Spleen (tissue), 11 donors: ENCODE data around the gene KCMF1. TPM values are rescaled to one million over a fixed set of nuclear protein-coding genes. Genes with fewer than 3 reads are reported as not detected.

Experiments
- DNase-seq: peaks from one replicate; pipeline ENCODE4 v3.0.0-alpha.2; 2020
- H3K27ac ChIP-seq, 8 donors: fragments of 200-600 bp; sonication (generic) in 7 of 8; 1 replicate in 4 of 8; 2 replicates in 4 of 8; pipeline versions ENCODE4 v1.5.0 to v1.8.0; 2016 to 2021; ENCODE audit warnings: inconsistent platforms in 4 of 8, mild to moderate bottlenecking in 4 of 8, moderate library complexity in 1 of 8
- H3K27me3 ChIP-seq, 7 donors: fragments of 200-600 bp; sonication (generic) in 6 of 7; replicated peaks in 1 of 7; 1 replicate in 4 of 7; 2 replicates in 3 of 7; pipeline versions ENCODE4 v1.5.0 to v1.8.0; 2016 to 2021; ENCODE audit warnings: inconsistent platforms in 3 of 7, mild to moderate bottlenecking in 1 of 7
- H3K36me3 ChIP-seq, 6 donors: fragments of 200-600 bp; sonication (generic) in 5 of 6; 1 replicate in 4 of 6; 2 replicates in 2 of 6; pipeline versions ENCODE4 v1.5.0 to v1.8.0; 2016 to 2021; ENCODE audit warnings: inconsistent platforms in 2 of 6
- H3K4me1 ChIP-seq, 6 donors: fragments of 200-600 bp; sonication (generic) in 5 of 6; 1 replicate in 3 of 6; 2 replicates in 3 of 6; pipeline versions ENCODE4 v1.5.0 to v1.8.0; 2016 to 2021; ENCODE audit warnings: inconsistent platforms in 3 of 6
- H3K4me3 ChIP-seq, 8 donors: fragments of 200-600 bp; sonication (generic) in 7 of 8; 1 replicate in 4 of 8; 2 replicates in 4 of 8; pipeline versions ENCODE4 v1.5.0 to v1.8.0; 2016 to 2021; ENCODE audit warnings: inconsistent platforms in 4 of 8, mild to moderate bottlenecking in 4 of 8, moderate library complexity in 2 of 8
- H3K9me3 ChIP-seq, 8 donors: fragments of 200-600 bp; sonication (generic) in 7 of 8; 1 replicate in 4 of 8; 2 replicates in 4 of 8; pipeline versions ENCODE4 v1.5.0 to v1.8.0; 2016 to 2021; ENCODE audit warnings: inconsistent platforms in 4 of 8
- CTCF ChIP-seq, 11 experiments: fragments of 200-600 bp in 7 of 11; fragments of 450-650 bp in 4 of 11; sonication (generic) in 4 of 11; IDR thresholded peaks in 8 of 11; conservative IDR thresholded peaks in 3 of 11; 1 replicate in 7 of 11; 2 replicates in 4 of 11; pipeline versions ENCODE4 v1.4.0 to v1.8.0; 2016 to 2021; ENCODE audit warnings: antibody characterized with exemption in 11 of 11, inconsistent platforms in 4 of 11, mild to moderate bottlenecking in 1 of 11
- POLR2A ChIP-seq, 3 donors: fragments of 450-650 bp; IDR thresholded peaks; one replicate each; pipeline ENCODE4 v1.5.1; 2017; ENCODE audit warnings: antibody characterized with exemption in 3 of 3, mild to moderate bottlenecking in 1 of 3
- POLR2AphosphoS5 ChIP-seq, 3 donors: sonication (generic); formaldehyde crosslinking; IDR thresholded peaks; one replicate each; pipeline ENCODE4 v1.5.1; 2017; ENCODE audit warnings: antibody characterized with exemption in 3 of 3
- WGBS, 5 donors: extraction: QIAGEN DNeasy Blood & Tissue Kit in 3 of 5; methylation state at CpG; one replicate each; pipeline versions ENCODE4 v1.1.5 to v1.1.7; 2013 to 2018; 5-methylcytosine and 5-hydroxymethylcytosine counted together
- intact Hi-C: fragments of 100-400 bp; cut with DNase I; formaldehyde crosslinking; loops from one replicate; pipeline ENCODE4 v1.15.0; 2023; ENCODE audit warnings: low total_unique reads
- polyA plus RNA-seq, 3 donors: library from polyadenylated mRNA; stranded (reverse); fragments of 200-250 nt; gene quantifications; one replicate each; pipeline ENCODE4 v1.2.1, GENCODE V29; 2013
- total RNA-seq, 7 donors: library from RNA; depleted of rRNA in 3 of 7; stranded (reverse); fragments of >200 nt in 3 of 7; fragmentation: NEBNext Ultra II Directional in 4 of 7; extraction: Animal tissue kit (Norgen Biotek cat#: 25700) in 4 of 7; gene quantifications; one replicate each; pipeline versions ENCODE4 v1.1.0 to v1.2.1, GENCODE V29; 2016 to 2021
- donor health status: healthy with polysubstance abuse.
- donor health status: DM: no; HTN: no; CAD: no; lungs with moderate emphysema.
- donor health status: DM: no; HTN: no; CAD: no.
- donor health status: Bipolar disorder and iron deficiency.
- donor health status: healthy.
- donor health status: DM: no; HTN: no; CAD: no.
- donor health status: DM: yes; HTN: yes; CAD: no.

Gene KCMF1
- total and polyA plus RNA-seq, 10 donors = 15.9 to 68.1 (median 46.9) TPM

GRCh38 chr2:85087541-85087940 is 116.6 kb downstream of the KCMF1 start:
- no peak for TF ChIP-seq POLR2AphosphoS5 (IDR thresholded peaks at IDR 0.05)
- no peak for TF ChIP-seq POLR2A (IDR thresholded peaks at IDR 0.05)
- no peak for TF ChIP-seq CTCF (IDR thresholded peaks at IDR 0.05 in 8 of 11, conservative IDR thresholded peaks at IDR 0.05 in 3 of 11)
- H3K4me3 ChIP-seq = no peak overlapping the region
- no peak for DNase-seq
- WGBS, 5 donors = 73 to 88% (median 83%) methylated on average over 5 of the region's 5 CpGs
- no peaks in the 10 kb centered on the region for H3K4me1 ChIP-seq
- intact Hi-C loops = no loop called here
- H3K27ac ChIP-seq = no peak overlapping the region
- no peaks in the 10 kb centered on the region for H3K36me3 ChIP-seq
- peaks cover 0 to 15% (median 0%) of the 10 kb centered on the region in 7 donors for H3K27me3 ChIP-seq
- peaks cover 0 to 10% (median 3%) of the 10 kb centered on the region in 8 donors for H3K9me3 ChIP-seq

GRCh38 chr2:85088921-85089320 is 118.0 kb downstream of the KCMF1 start:
- DNase-seq = no peak
- Histone ChIP-seq H3K36me3 (no peaks in the 10 kb centered on the region), H3K9me3 (no peaks in the 10 kb centered on the region), H3K27ac (no peak overlapping the region), H3K27me3 (peaks cover 0 to 15% (median 0%) of the 10 kb centered on the region in 7 donors), H3K4me3 (no peak overlapping the region), H3K4me1 (no peaks in the 10 kb centered on the region)
- intact Hi-C loops = no loop called here
- TF ChIP-seq POLR2A (IDR thresholded peaks at IDR 0.05) (no peak), POLR2AphosphoS5 (IDR thresholded peaks at IDR 0.05) (no peak), CTCF (IDR thresholded peaks at IDR 0.05 in 8 of 11, conservative IDR thresholded peaks at IDR 0.05 in 3 of 11) (no peak)
- WGBS, 5 donors = 74 to 100% (median 88%) methylated on average over 2 of the region's 2 CpGs

GRCh38 chr2:85089585-85089984 is 118.6 kb downstream of the KCMF1 start:
- H3K36me3 ChIP-seq = no peaks in the 10 kb centered on the region
- DNase-seq = no peak
- TF ChIP-seq POLR2AphosphoS5 (IDR thresholded peaks at IDR 0.05) = no peak
- TF ChIP-seq POLR2A (IDR thresholded peaks at IDR 0.05) = no peak
- no peak for TF ChIP-seq CTCF (IDR thresholded peaks at IDR 0.05 in 8 of 11, conservative IDR thresholded peaks at IDR 0.05 in 3 of 11)
- no peaks in the 10 kb centered on the region for H3K9me3 ChIP-seq
- no peak overlapping the region for H3K27ac ChIP-seq
- intact Hi-C loops = no loop called here
- WGBS, 5 donors = 45 to 64% (median 53%) methylated on average over 6 of the region's 6 CpGs
- H3K4me1 ChIP-seq = no peaks in the 10 kb centered on the region
- no peak overlapping the region for H3K4me3 ChIP-seq
- peaks cover 0 to 15% (median 0%) of the 10 kb centered on the region in 7 donors for H3K27me3 ChIP-seq

- peaks cover 0 to 28% (median 0%) of the 10 kb centered on the region in 7 donors for H3K27me3 ChIP-seq
- intact Hi-C loops = no loop called here
- H3K27ac ChIP-seq = no peak overlapping the region
- H3K9me3 ChIP-seq = no peaks in the 10 kb centered on the region
- 85 to 94% (median 89%) methylated on average over 2 of the region's 2 CpGs for WGBS, 5 donors
- H3K4me3 ChIP-seq = no peak overlapping the region
- H3K36me3 ChIP-seq = no peaks in the 10 kb centered on the region
- TF ChIP-seq POLR2A (IDR thresholded peaks at IDR 0.05) = no peak
- no peak for TF ChIP-seq POLR2AphosphoS5 (IDR thresholded peaks at IDR 0.05)
- no peaks in the 10 kb centered on the region for H3K4me1 ChIP-seq
- no peak for DNase-seq
Measured at GRCh38 chr2:85091838-85092237, 120.9 kb downstream of the KCMF1 start.

- 54 to 73% (median 59%) methylated on average over 2 of the region's 2 CpGs for WGBS, 5 donors
Measured at GRCh38 chr2:85095094-85095493, 124.1 kb downstream of the KCMF1 start.

More at GRCh38 chr2:85095094-85095493, 124.1 kb downstream of the KCMF1 start:
- Histone ChIP-seq H3K27me3 (peaks cover 0 to 27% (median 0%) of the 10 kb centered on the region in 7 donors), H3K4me3 (no peak overlapping the region), H3K9me3 (no peaks in the 10 kb centered on the region), H3K27ac (no peak overlapping the region), H3K4me1 (no peaks in the 10 kb centered on the region), H3K36me3 (no peaks in the 10 kb centered on the region)
- intact Hi-C loops = no loop called here
- TF ChIP-seq POLR2A (IDR thresholded peaks at IDR 0.05) = no peak
- no peak for TF ChIP-seq CTCF (IDR thresholded peaks at IDR 0.05 in 8 of 11, conservative IDR thresholded peaks at IDR 0.05 in 3 of 11)
- DNase-seq = no peak
